HepG2 (cell line): ENCODE data around the gene PRPSAP2. TPM values are rescaled to one million over a fixed set of nuclear protein-coding genes. Genes with fewer than 3 reads are reported as not detected.

Experiments used
- ATAC-seq: fragments of 200-7000 bp; cut with Tn5 transposase; 3 replicates; pipeline ENCODE4 v1.9.1; 2020; ENCODE audit warnings: mild to moderate bottlenecking, moderate library complexity
- BruUV-seq: library from RNA; stranded (reverse); fragments of 400-500 nt; replicated peaks from 2 replicates; lab custom pipeline; 2021; lab: Mats Ljungman, UMichigan
- CTCF ChIA-PET: fragments of 300-600 bp; formaldehyde crosslinking; extraction: SDS; loops from one replicate; lab custom pipeline; 2021; ENCODE audit warnings: low total read pairs, inconsistent platforms, low intra/inter-chr PET ratio; lab: Yijun Ruan, JAX
- POLR2A ChIA-PET: fragments of 350-600 bp; sonication (Branson Sonifier 250); formaldehyde crosslinking; loops from one replicate; lab custom pipeline; 2020; ENCODE audit warnings: antibody characterized with exemption, inconsistent platforms; lab: Yijun Ruan, JAX
- DNase-seq: peaks from one replicate; pipeline ENCODE4 v3.0.0-alpha.2; 2015; ENCODE audit warnings: low spot score
- FAIRE-seq: peaks from 3 replicates; lab custom pipeline; 2011; peaks lifted over from hg19 to GRCh38; lab: Jason Lieb, UNC
- H2AFZ ChIP-seq: one replicate; pipeline ENCODE4 v1.6.1; 2011; ENCODE audit warnings: low read length, inconsistent platforms
- H3K27ac ChIP-seq: fragments of 300-600 bp; 3 replicates; pipeline ENCODE4 v1.8.0; 2011; ENCODE audit warnings: mixed run types, mild to moderate bottlenecking, mixed read lengths, low read length, inconsistent platforms; ENCODE audit not compliant: insufficient read depth; ENCODE audit errors: extremely low read length
- H3K27me3 ChIP-seq, 2 experiments: fragments of 200-600 bp in 1 of 2; 2 replicates in 1 of 2; 3 replicates in 1 of 2; pipeline versions ENCODE4 v1.6.0 to v1.8.0; 2011; ENCODE audit warnings: low read length in 2 of 2, mild to moderate bottlenecking in 2 of 2, moderate library complexity in 2 of 2, inconsistent platforms in 1 of 2; ENCODE audit not compliant: insufficient read depth in 2 of 2, control insufficient read depth in 1 of 2
- H3K36me3 ChIP-seq, 2 experiments: fragments of 200-600 bp in 1 of 2; replicated peaks in 1 of 2; 2 replicates in 1 of 2; 3 replicates in 1 of 2; pipeline versions ENCODE4 v1.5.1 to v1.8.0; 2011; ENCODE audit warnings: low read length in 2 of 2, inconsistent platforms in 1 of 2; ENCODE audit not compliant: insufficient read depth in 2 of 2, control insufficient read depth in 1 of 2
- H3K4me1 ChIP-seq: 2 replicates; pipeline ENCODE4 v1.5.1; 2012; ENCODE audit warnings: low read length, inconsistent platforms; ENCODE audit not compliant: insufficient read depth
- H3K4me2 ChIP-seq: 2 replicates; pipeline ENCODE4 v1.6.0; 2011; ENCODE audit warnings: low read depth, low read length, inconsistent platforms
- H3K4me3 ChIP-seq, 3 experiments: fragments of 200-600 bp in 1 of 3; sonication (generic), shearing (Covaris generic) in 1 of 3; replicated peaks in 1 of 3; 2 replicates each; pipeline ENCODE4 v1.5.1; 2011 to 2016; ENCODE audit warnings: low read length in 3 of 3, inconsistent platforms in 2 of 3, low read depth in 2 of 3, mild to moderate bottlenecking in 2 of 3, control low read depth in 1 of 3, mixed read lengths in 1 of 3; ENCODE audit not compliant: insufficient read depth in 1 of 3
- H3K79me2 ChIP-seq: one replicate; pipeline ENCODE4 v1.6.1; 2011; ENCODE audit warnings: low read length, inconsistent platforms; ENCODE audit not compliant: insufficient read depth
- H3K9ac ChIP-seq: 2 replicates; pipeline ENCODE4 v1.6.0; 2011; ENCODE audit warnings: mild to moderate bottlenecking, low read depth, low read length, inconsistent platforms; ENCODE audit not compliant: insufficient read depth
- H3K9me3 ChIP-seq: 2 replicates; pipeline ENCODE4 v1.5.1; 2012; ENCODE audit warnings: mild to moderate bottlenecking, low read length
- H4K20me1 ChIP-seq: 2 replicates; pipeline ENCODE4 v1.6.0; 2011; ENCODE audit warnings: inconsistent platforms, mild to moderate bottlenecking, low read length, moderate library complexity; ENCODE audit not compliant: insufficient read depth
- FOXM1 ChIP-seq: sonication (generic); formaldehyde crosslinking; IDR thresholded peaks from 2 replicates; pipeline ENCODE4 v1.5.0; 2020; ENCODE audit warnings: missing genetic modification reagents
- SP5 ChIP-seq: IDR thresholded peaks from 2 replicates; pipeline ENCODE4 v1.6.1; 2016; ENCODE audit warnings: low read depth, borderline replicate concordance
- ZMYM3 ChIP-seq: sonication (generic); formaldehyde crosslinking; IDR thresholded peaks from 2 replicates; pipeline ENCODE4 v1.5.1; 2020; ENCODE audit warnings: mild to moderate bottlenecking, missing genetic modification reagents
- ZNF747 ChIP-seq: sonication (generic); formaldehyde crosslinking; IDR thresholded peaks from 2 replicates; pipeline ENCODE4 v1.8.1; 2023; ENCODE audit warnings: missing genetic modification reagents, mild to moderate bottlenecking, borderline replicate concordance
- ZNF761 ChIP-seq: sonication (generic); formaldehyde crosslinking; conservative IDR thresholded peaks from 2 replicates; pipeline ENCODE4 v1.4.0; 2020; ENCODE audit warnings: mild to moderate bottlenecking, missing genetic modification reagents
- WGBS: methylation state at CpG from one replicate; pipeline ENCODE4 v1.1.6; 2017; ENCODE audit warnings: low lambda C conversion rate; 5-methylcytosine and 5-hydroxymethylcytosine counted together
- in situ Hi-C: cut with HindIII; loops from 2 replicates; pipeline ENCODE4 v1.10.0; 2017; ENCODE audit warnings: low pct_unique_long_range_greater_than_20kb; ENCODE audit not compliant: extremely low pct_ligation_motif_present
- intact Hi-C: fragments of 100-400 bp; cut with micrococcal nuclease; formaldehyde crosslinking; loops from one replicate; pipeline ENCODE4 v1.10.0; 2022; ENCODE audit not compliant: unreplicated experiment
- polyA plus RNA-seq, 8 experiments: library from polyadenylated mRNA; depleted of rRNA in 3 of 8; stranded (reverse) in 7 of 8; unstranded in 1 of 8; fragments of >200 nt; fragmentation: Illumina TruSeq in 4 of 8; extraction: Trizol in 4 of 8; gene quantifications; 2 replicates each; pipeline versions ENCODE4 v1.2.1 to v1.2.3, GENCODE V29; 2011 to 2016; ENCODE audit warnings: low read depth in 4 of 8, missing spikeins in 1 of 8, mixed read lengths in 1 of 8; ENCODE audit not compliant: insufficient read depth in 1 of 8
- total RNA-seq, 5 experiments: library from RNA; depleted of rRNA; stranded (reverse); fragments of >200 nt; fragmentation: Illumina TruSeq; extraction: Trizol; gene quantifications; 2 replicates each; pipeline ENCODE4 v1.2.3, GENCODE V29; 2016; ENCODE audit warnings: low read depth in 1 of 5
- TF ChIP-seq, protein P1 (sequence below): sonication (generic); formaldehyde crosslinking; IDR thresholded peaks from 2 replicates; pipeline ENCODE4 v1.4.0; 2020; ENCODE audit warnings: missing genetic modification reagents, mild to moderate bottlenecking, borderline replicate concordance
- TF ChIP-seq, protein P2 (sequence below): IDR thresholded peaks from 2 replicates; pipeline ENCODE4 v1.6.1; 2016; ENCODE audit warnings: low read depth
- TF ChIP-seq, protein P3 (sequence below): sonication (generic); formaldehyde crosslinking; IDR thresholded peaks from 2 replicates; pipeline ENCODE4 v1.4.0; 2020; ENCODE audit warnings: mild to moderate bottlenecking, missing genetic modification reagents

PRPSAP2 gene
- total and polyA plus RNA-seq, 2 of the 13 experiments (the other 11 are each of a cell fraction or from before 2014, with no cell fraction given): 34.0 to 58.9 TPM

DNA sequence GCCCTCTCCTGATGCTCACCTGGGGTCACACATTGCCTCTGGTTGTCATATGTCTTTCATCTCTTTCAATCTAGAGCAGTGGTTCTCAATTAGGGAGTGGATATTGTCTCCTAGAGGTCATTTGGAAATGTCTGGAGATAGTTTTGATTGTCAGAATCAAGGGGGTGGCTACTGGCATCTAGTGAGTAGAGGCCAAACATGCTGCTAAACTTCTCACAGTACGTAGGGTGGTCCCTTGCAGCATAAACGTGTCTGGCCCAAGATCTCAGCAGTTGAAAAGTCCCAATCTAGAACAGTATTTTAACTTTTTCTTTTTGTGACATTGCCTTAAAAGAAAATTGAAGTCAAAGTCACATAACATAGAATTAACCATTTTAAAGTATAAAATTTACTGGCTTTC lies 63.6 kb downstream of the PRPSAP2 start:
- no peak overlapping the region for H3K4me2 ChIP-seq
- BruUV-seq: no TSS peak
- ATAC-seq: no peak
- no peak overlapping the region for H2AFZ ChIP-seq
- peaks cover 8% of the 10 kb centered on the region; the same call in 1 of the 2 replicates for H4K20me1 ChIP-seq
- no peak overlapping the region for H3K27ac ChIP-seq
- DNase-seq: no peak
- no peak for FAIRE-seq
- H3K4me1 ChIP-seq: peaks cover 55% of the 10 kb centered on the region
- CTCF ChIA-PET: no interaction called here
- H3K27me3 ChIP-seq: no peaks in the 10 kb centered on the region
- in situ Hi-C loops (no loop called here), intact Hi-C loops (no loop called here)
- no peak overlapping the region for H3K4me3 ChIP-seq
- peaks cover 6 to 15% of the 10 kb centered on the region in 2 experiments; a peak in 4 of 5 replicates for H3K36me3 ChIP-seq
- H3K9ac ChIP-seq: no peak overlapping the region
- POLR2A ChIA-PET: no interaction called here
- peaks cover 7% of the 10 kb centered on the region for H3K79me2 ChIP-seq
- no peaks in the 10 kb centered on the region for H3K9me3 ChIP-seq
- WGBS: 91% methylated on average over 2 of the region's 2 CpGs
- TF ChIP-seq, protein P1, sequence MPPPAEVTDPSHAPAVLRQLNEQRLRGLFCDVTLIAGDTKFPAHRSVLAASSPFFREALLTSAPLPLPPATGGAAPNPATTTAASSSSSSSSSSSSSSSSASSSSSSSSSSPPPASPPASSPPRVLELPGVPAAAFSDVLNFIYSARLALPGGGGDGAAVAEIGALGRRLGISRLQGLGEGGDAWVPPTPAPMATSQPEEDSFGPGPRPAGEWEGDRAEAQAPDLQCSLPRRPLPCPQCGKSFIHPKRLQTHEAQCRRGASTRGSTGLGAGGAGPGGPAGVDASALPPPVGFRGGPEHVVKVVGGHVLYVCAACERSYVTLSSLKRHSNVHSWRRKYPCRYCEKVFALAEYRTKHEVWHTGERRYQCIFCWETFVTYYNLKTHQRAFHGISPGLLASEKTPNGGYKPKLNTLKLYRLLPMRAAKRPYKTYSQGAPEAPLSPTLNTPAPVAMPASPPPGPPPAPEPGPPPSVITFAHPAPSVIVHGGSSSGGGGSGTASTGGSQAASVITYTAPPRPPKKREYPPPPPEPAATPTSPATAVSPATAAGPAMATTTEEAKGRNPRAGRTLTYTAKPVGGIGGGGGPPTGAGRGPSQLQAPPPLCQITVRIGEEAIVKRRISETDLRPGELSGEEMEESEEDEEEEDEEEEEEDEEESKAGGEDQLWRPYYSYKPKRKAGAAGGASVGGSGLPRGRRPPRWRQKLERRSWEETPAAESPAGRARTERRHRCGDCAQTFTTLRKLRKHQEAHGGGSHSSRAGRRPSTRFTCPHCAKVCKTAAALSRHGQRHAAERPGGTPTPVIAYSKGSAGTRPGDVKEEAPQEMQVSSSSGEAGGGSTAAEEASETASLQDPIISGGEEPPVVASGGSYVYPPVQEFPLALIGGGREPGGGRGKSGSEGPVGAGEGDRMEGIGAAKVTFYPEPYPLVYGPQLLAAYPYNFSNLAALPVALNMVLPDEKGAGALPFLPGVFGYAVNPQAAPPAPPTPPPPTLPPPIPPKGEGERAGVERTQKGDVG (CRISPR knock-in tag): no peak
- no peak for TF ChIP-seq ZNF747 (CRISPR knock-in tag)
- no peak for TF ChIP-seq FOXM1
- TF ChIP-seq, protein P2, sequence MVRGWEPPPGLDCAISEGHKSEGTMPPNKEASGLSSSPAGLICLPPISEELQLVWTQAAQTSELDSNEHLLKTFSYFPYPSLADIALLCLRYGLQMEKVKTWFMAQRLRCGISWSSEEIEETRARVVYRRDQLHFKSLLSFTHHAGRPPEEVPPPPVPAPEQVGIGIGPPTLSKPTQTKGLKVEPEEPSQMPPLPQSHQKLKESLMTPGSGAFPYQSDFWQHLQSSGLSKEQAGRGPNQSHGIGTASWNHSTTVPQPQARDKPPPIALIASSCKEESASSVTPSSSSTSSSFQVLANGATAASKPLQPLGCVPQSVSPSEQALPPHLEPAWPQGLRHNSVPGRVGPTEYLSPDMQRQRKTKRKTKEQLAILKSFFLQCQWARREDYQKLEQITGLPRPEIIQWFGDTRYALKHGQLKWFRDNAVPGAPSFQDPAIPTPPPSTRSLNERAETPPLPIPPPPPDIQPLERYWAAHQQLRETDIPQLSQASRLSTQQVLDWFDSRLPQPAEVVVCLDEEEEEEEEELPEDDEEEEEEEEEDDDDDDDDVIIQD (CRISPR knock-in tag): no peak
- no peak for TF ChIP-seq ZNF761
- TF ChIP-seq, protein P3, sequence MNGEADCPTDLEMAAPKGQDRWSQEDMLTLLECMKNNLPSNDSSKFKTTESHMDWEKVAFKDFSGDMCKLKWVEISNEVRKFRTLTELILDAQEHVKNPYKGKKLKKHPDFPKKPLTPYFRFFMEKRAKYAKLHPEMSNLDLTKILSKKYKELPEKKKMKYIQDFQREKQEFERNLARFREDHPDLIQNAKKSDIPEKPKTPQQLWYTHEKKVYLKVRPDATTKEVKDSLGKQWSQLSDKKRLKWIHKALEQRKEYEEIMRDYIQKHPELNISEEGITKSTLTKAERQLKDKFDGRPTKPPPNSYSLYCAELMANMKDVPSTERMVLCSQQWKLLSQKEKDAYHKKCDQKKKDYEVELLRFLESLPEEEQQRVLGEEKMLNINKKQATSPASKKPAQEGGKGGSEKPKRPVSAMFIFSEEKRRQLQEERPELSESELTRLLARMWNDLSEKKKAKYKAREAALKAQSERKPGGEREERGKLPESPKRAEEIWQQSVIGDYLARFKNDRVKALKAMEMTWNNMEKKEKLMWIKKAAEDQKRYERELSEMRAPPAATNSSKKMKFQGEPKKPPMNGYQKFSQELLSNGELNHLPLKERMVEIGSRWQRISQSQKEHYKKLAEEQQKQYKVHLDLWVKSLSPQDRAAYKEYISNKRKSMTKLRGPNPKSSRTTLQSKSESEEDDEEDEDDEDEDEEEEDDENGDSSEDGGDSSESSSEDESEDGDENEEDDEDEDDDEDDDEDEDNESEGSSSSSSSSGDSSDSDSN: no peak
- TF ChIP-seq SP5: no peak
- TF ChIP-seq ZMYM3 (CRISPR knock-in tag): no peak
